GM23338 (cell line): ENCODE measurements around the gene UQCRH. TPM values are rescaled to one million over a fixed set of nuclear protein-coding genes. Genes with fewer than 3 reads are reported as not detected.

Source experiments
- ATAC-seq: fragments of 200-7000 bp; cut with Tn5 transposase; 3 replicates; pipeline ENCODE4 v1.9.1; 2020
- DNase-seq: peaks from one replicate; pipeline ENCODE4 v3.0.0-alpha.2; 2015; ENCODE audit warnings: low spot score
- H2AFZ ChIP-seq: fragments of 200-600 bp; sonication (generic); 2 replicates; pipeline ENCODE4 v1.8.0; 2016; ENCODE audit warnings: antibody characterized with exemption, mild to moderate bottlenecking, moderate library complexity
- H3F3A ChIP-seq: fragments of 200-600 bp; sonication (generic); replicated peaks from 2 replicates; pipeline ENCODE4 v1.8.0; 2017; ENCODE audit warnings: antibody characterized with exemption, mixed run types, low read depth
- H3K27ac ChIP-seq: fragments of 200-600 bp; sonication (generic); 2 replicates; pipeline ENCODE4 v1.6.1; 2016; ENCODE audit warnings: low read depth
- H3K27me3 ChIP-seq: fragments of 200-600 bp; sonication (generic); 2 replicates; pipeline ENCODE4 v1.8.0; 2016; ENCODE audit warnings: mild to moderate bottlenecking, mixed run types, moderate library complexity; ENCODE audit not compliant: insufficient read depth
- H3K36me3 ChIP-seq: fragments of 200-600 bp; sonication (generic); 2 replicates; pipeline ENCODE4 v1.8.0; 2016; ENCODE audit warnings: mild to moderate bottlenecking; ENCODE audit not compliant: insufficient read depth
- H3K4me1 ChIP-seq: fragments of 200-600 bp; sonication (generic); 2 replicates; pipeline ENCODE4 v1.8.0; 2016; ENCODE audit warnings: mild to moderate bottlenecking, moderate library complexity; ENCODE audit not compliant: insufficient read depth
- H3K4me2 ChIP-seq: fragments of 200-600 bp; sonication (generic); 2 replicates; pipeline ENCODE4 v1.7.1; 2017; ENCODE audit warnings: mixed run types
- H3K4me3 ChIP-seq: fragments of 200-600 bp; sonication (generic); 2 replicates; pipeline ENCODE4 v1.6.1; 2016; ENCODE audit warnings: mixed run types
- H3K79me2 ChIP-seq: fragments of 200-600 bp; sonication (generic); replicated peaks from 2 replicates; pipeline ENCODE4 v1.8.0; 2017; ENCODE audit warnings: mild to moderate bottlenecking; ENCODE audit not compliant: insufficient read depth
- H3K9me2 ChIP-seq: fragments of 200-600 bp; sonication (generic); 2 replicates; pipeline ENCODE4 v1.8.0; 2017; ENCODE audit not compliant: insufficient read depth
- H4K20me1 ChIP-seq: fragments of 200-600 bp; sonication (generic); replicated peaks from 2 replicates; pipeline ENCODE4 v1.8.0; 2017; ENCODE audit warnings: mild to moderate bottlenecking; ENCODE audit not compliant: insufficient read depth
- H3K27ac Mint-ChIP-seq: 2 replicates; pipeline ENCODE4 v1.8.0; 2020; ENCODE audit warnings: inconsistent platforms, mild to moderate bottlenecking, moderate library complexity, mixed read lengths
- H3K27me3 Mint-ChIP-seq: 3 replicates; pipeline ENCODE4 v1.8.0; 2022; ENCODE audit warnings: low read depth, mild to moderate bottlenecking, moderate library complexity, mixed read lengths, inconsistent platforms; ENCODE audit not compliant: insufficient read depth, poor library complexity
- H3K36me3 Mint-ChIP-seq: 3 replicates; pipeline ENCODE4 v1.8.0; 2021; ENCODE audit warnings: low read depth, mild to moderate bottlenecking, inconsistent platforms, moderate library complexity, mixed read lengths
- H3K4me1 Mint-ChIP-seq: 3 replicates; pipeline ENCODE4 v1.8.0; 2020; ENCODE audit warnings: mild to moderate bottlenecking, inconsistent platforms, mixed read lengths
- H3K4me3 Mint-ChIP-seq: 3 replicates; pipeline ENCODE4 v1.8.0; 2021; ENCODE audit warnings: moderate library complexity, mild to moderate bottlenecking, inconsistent platforms, mixed read lengths
- H3K9me3 Mint-ChIP-seq: 3 replicates; pipeline ENCODE4 v1.8.0; 2020; ENCODE audit warnings: moderate library complexity, mild to moderate bottlenecking, inconsistent platforms, mixed read lengths
- CREB1 ChIP-seq: fragments of 250-450 bp; sonication (Bioruptor Pico); IDR thresholded peaks from 2 replicates; pipeline ENCODE4 v1.5.0; 2020; ENCODE audit warnings: low read depth, mild to moderate bottlenecking, moderate library complexity
- CTCF ChIP-seq, 2 experiments: fragments of 200-600 bp in 1 of 2; sonication (generic) in 1 of 2; conservative IDR thresholded peaks; 2 replicates each; pipeline versions ENCODE4 v1.5.1 to v1.6.1; 2016 to 2017; ENCODE audit warnings: antibody characterized with exemption in 2 of 2, low read depth in 2 of 2, mild to moderate bottlenecking in 2 of 2, moderate library complexity in 1 of 2
- EZH2 ChIP-seq: fragments of 200-600 bp; sonication (generic); IDR thresholded peaks from one replicate; pipeline ENCODE4 v1.8.0; 2017; ENCODE audit warnings: antibody characterized with exemption, mild to moderate bottlenecking, low read depth; ENCODE audit not compliant: unreplicated experiment
- EZH2phosphoT487 ChIP-seq: fragments of 200-600 bp; sonication (generic); IDR thresholded peaks from one replicate; pipeline ENCODE4 v1.8.1; 2018; ENCODE audit warnings: antibody characterized with exemption; ENCODE audit not compliant: unreplicated experiment
- JUNB ChIP-seq: IDR thresholded peaks from one replicate; pipeline ENCODE4 v1.6.1; 2016; ENCODE audit warnings: antibody characterized with exemption; ENCODE audit not compliant: unreplicated experiment
- NANOG ChIP-seq: IDR thresholded peaks from 2 replicates; pipeline ENCODE4 v1.6.1; 2016; ENCODE audit warnings: antibody characterized with exemption, borderline replicate concordance
- POLR2AphosphoS5 ChIP-seq: IDR thresholded peaks from 2 replicates; pipeline ENCODE4 v1.6.1; 2016; ENCODE audit warnings: antibody characterized with exemption, low read depth
- STAT1 ChIP-seq: IDR thresholded peaks from one replicate; pipeline ENCODE4 v1.6.1; 2016; ENCODE audit warnings: antibody characterized with exemption; ENCODE audit not compliant: unreplicated experiment
- ZNF114 ChIP-seq: fragments of 250-450 bp; sonication (Bioruptor Pico); IDR thresholded peaks from 2 replicates; pipeline ENCODE4 v1.5.0; 2020; ENCODE audit warnings: mild to moderate bottlenecking, moderate library complexity
- ZNF331 ChIP-seq: fragments of 250-450 bp; sonication (Bioruptor Pico); IDR thresholded peaks from 2 replicates; pipeline ENCODE4 v1.5.0; 2020; ENCODE audit warnings: low read depth, mild to moderate bottlenecking, moderate library complexity
- polyA plus RNA-seq: library from polyadenylated mRNA; unstranded; fragments of >200 nt; fragmentation: Nextera tagmentation; extraction: Ambion mirVana; gene quantifications from 2 replicates; pipeline ENCODE4 v1.2.1, GENCODE V29; 2016
- total RNA-seq: library from RNA; depleted of rRNA; stranded (reverse); fragments of >200 nt; shearing (Covaris generic); gene quantifications from 2 replicates; pipeline ENCODE4 v1.2.3, GENCODE V29; 2014
- TF ChIP-seq, protein P1 (sequence below): IDR thresholded peaks from 2 replicates; pipeline ENCODE4 v1.6.1; 2016; ENCODE audit warnings: antibody characterized with exemption
- TF ChIP-seq, protein P2 (sequence below): fragments of 250-450 bp; sonication (Bioruptor Pico); IDR thresholded peaks from 2 replicates; pipeline ENCODE4 v1.5.0; 2020; ENCODE audit warnings: mild to moderate bottlenecking, moderate library complexity
- TF ChIP-seq, protein P3 (sequence below): IDR thresholded peaks from one replicate; pipeline ENCODE4 v1.6.1; 2018; ENCODE audit warnings: antibody characterized with exemption; ENCODE audit not compliant: unreplicated experiment

The UQCRH gene
- total and polyA plus RNA-seq, 2 experiments from 2014 or later, result 579 to 1,330 TPM

GRCh38 chr1:46278807-46279206 lies 24.7 kb upstream of the UQCRH start:
- Mint-ChIP-seq H3K27me3 (peaks cover 7% of the 10 kb centered on the region), H3K4me1 (no peaks in the 10 kb centered on the region; the same call in 2 of the 3 replicates), H3K9me3 (no peaks in the 10 kb centered on the region), H3K4me3 (no peak overlapping the region), H3K27ac (no peak overlapping the region), H3K36me3 (peaks cover 68% of the 10 kb centered on the region)
- Histone ChIP-seq H3K27ac (no peak overlapping the region), H2AFZ (no peak overlapping the region), H4K20me1 (peaks cover 4% of the 10 kb centered on the region), H3K36me3 (peaks cover 40% of the 10 kb centered on the region), H3F3A (0 out of 2 replicates have a peak, but pooled peaks cover 18% of the 10 kb centered on the region), H3K4me1 (no peaks in the 10 kb centered on the region), H3K4me3 (no peak overlapping the region), H3K79me2 (no peaks in the 10 kb centered on the region), H3K27me3 (no peaks in the 10 kb centered on the region), H3K4me2 (no peak overlapping the region), H3K9me2 (no peaks in the 10 kb centered on the region)
- TF ChIP-seq JUNB, result no peak
- TF ChIP-seq STAT1, result no peak
- TF ChIP-seq CTCF (conservative IDR thresholded peaks at IDR 0.05; ENCODE audit: low read depth in 2 of 2), result no peak
- TF ChIP-seq, protein P1, sequence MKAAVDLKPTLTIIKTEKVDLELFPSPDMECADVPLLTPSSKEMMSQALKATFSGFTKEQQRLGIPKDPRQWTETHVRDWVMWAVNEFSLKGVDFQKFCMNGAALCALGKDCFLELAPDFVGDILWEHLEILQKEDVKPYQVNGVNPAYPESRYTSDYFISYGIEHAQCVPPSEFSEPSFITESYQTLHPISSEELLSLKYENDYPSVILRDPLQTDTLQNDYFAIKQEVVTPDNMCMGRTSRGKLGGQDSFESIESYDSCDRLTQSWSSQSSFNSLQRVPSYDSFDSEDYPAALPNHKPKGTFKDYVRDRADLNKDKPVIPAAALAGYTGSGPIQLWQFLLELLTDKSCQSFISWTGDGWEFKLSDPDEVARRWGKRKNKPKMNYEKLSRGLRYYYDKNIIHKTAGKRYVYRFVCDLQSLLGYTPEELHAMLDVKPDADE, result no peak
- TF ChIP-seq EZH2phosphoT487, result no peak
- no peak for TF ChIP-seq POLR2AphosphoS5
- no peak for TF ChIP-seq NANOG
- no peak for TF ChIP-seq EZH2
- TF ChIP-seq, protein P2, sequence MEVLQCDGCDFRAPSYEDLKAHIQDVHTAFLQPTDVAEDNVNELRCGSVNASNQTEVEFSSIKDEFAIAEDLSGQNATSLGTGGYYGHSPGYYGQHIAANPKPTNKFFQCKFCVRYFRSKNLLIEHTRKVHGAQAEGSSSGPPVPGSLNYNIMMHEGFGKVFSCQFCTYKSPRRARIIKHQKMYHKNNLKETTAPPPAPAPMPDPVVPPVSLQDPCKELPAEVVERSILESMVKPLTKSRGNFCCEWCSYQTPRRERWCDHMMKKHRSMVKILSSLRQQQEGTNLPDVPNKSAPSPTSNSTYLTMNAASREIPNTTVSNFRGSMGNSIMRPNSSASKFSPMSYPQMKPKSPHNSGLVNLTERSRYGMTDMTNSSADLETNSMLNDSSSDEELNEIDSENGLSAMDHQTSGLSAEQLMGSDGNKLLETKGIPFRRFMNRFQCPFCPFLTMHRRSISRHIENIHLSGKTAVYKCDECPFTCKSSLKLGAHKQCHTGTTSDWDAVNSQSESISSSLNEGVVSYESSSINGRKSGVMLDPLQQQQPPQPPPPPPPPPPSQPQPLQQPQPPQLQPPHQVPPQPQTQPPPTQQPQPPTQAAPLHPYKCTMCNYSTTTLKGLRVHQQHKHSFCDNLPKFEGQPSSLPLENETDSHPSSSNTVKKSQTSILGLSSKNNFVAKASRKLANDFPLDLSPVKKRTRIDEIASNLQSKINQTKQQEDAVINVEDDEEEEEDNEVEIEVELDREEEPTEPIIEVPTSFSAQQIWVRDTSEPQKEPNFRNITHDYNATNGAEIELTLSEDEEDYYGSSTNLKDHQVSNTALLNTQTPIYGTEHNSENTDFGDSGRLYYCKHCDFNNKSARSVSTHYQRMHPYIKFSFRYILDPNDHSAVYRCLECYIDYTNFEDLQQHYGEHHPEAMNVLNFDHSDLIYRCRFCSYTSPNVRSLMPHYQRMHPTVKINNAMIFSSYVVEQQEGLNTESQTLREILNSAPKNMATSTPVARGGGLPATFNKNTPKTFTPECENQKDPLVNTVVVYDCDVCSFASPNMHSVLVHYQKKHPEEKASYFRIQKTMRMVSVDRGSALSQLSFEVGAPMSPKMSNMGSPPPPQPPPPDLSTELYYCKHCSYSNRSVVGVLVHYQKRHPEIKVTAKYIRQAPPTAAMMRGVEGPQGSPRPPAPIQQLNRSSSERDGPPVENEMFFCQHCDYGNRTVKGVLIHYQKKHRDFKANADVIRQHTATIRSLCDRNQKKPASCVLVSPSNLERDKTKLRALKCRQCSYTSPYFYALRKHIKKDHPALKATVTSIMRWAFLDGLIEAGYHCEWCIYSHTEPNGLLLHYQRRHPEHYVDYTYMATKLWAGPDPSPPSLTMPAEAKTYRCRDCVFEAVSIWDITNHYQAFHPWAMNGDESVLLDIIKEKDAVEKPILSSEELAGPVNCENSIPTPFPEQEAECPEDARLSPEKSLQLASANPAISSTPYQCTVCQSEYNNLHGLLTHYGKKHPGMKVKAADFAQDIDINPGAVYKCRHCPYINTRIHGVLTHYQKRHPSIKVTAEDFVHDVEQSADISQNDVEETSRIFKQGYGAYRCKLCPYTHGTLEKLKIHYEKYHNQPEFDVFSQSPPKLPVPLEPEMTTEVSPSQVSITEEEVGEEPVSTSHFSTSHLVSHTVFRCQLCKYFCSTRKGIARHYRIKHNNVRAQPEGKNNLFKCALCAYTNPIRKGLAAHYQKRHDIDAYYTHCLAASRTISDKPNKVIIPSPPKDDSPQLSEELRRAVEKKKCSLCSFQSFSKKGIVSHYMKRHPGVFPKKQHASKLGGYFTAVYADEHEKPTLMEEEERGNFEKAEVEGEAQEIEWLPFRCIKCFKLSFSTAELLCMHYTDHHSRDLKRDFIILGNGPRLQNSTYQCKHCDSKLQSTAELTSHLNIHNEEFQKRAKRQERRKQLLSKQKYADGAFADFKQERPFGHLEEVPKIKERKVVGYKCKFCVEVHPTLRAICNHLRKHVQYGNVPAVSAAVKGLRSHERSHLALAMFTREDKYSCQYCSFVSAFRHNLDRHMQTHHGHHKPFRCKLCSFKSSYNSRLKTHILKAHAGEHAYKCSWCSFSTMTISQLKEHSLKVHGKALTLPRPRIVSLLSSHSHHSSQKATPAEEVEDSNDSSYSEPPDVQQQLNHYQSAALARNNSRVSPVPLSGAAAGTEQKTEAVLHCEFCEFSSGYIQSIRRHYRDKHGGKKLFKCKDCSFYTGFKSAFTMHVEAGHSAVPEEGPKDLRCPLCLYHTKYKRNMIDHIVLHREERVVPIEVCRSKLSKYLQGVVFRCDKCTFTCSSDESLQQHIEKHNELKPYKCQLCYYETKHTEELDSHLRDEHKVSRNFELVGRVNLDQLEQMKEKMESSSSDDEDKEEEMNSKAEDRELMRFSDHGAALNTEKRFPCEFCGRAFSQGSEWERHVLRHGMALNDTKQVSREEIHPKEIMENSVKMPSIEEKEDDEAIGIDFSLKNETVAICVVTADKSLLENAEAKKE (CRISPR knock-in tag), result no peak
- no peak for TF ChIP-seq CREB1 (CRISPR knock-in tag)
- no peak for TF ChIP-seq ZNF331 (CRISPR knock-in tag)
- TF ChIP-seq, protein P3, sequence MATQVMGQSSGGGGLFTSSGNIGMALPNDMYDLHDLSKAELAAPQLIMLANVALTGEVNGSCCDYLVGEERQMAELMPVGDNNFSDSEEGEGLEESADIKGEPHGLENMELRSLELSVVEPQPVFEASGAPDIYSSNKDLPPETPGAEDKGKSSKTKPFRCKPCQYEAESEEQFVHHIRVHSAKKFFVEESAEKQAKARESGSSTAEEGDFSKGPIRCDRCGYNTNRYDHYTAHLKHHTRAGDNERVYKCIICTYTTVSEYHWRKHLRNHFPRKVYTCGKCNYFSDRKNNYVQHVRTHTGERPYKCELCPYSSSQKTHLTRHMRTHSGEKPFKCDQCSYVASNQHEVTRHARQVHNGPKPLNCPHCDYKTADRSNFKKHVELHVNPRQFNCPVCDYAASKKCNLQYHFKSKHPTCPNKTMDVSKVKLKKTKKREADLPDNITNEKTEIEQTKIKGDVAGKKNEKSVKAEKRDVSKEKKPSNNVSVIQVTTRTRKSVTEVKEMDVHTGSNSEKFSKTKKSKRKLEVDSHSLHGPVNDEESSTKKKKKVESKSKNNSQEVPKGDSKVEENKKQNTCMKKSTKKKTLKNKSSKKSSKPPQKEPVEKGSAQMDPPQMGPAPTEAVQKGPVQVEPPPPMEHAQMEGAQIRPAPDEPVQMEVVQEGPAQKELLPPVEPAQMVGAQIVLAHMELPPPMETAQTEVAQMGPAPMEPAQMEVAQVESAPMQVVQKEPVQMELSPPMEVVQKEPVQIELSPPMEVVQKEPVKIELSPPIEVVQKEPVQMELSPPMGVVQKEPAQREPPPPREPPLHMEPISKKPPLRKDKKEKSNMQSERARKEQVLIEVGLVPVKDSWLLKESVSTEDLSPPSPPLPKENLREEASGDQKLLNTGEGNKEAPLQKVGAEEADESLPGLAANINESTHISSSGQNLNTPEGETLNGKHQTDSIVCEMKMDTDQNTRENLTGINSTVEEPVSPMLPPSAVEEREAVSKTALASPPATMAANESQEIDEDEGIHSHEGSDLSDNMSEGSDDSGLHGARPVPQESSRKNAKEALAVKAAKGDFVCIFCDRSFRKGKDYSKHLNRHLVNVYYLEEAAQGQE, result no peak
- no peak for TF ChIP-seq ZNF114
- ATAC-seq (no peak), DNase-seq (no peak)
